Measurements from ENCODE around the gene SERPINB7. TPM values are rescaled to one million over a fixed set of nuclear protein-coding genes. Genes with fewer than 3 reads are reported as not detected.
"Not testable (repeated sequence)": the region's sequence is repeated elsewhere in the genome, so short reads cannot be mapped to it uniquely, and the experiment has no call there.

SERPINB7 gene, protein sequence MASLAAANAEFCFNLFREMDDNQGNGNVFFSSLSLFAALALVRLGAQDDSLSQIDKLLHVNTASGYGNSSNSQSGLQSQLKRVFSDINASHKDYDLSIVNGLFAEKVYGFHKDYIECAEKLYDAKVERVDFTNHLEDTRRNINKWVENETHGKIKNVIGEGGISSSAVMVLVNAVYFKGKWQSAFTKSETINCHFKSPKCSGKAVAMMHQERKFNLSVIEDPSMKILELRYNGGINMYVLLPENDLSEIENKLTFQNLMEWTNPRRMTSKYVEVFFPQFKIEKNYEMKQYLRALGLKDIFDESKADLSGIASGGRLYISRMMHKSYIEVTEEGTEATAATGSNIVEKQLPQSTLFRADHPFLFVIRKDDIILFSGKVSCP
- polyA plus RNA-seq: 1 to 10 TPM in 1 of 3 donors, under 1 TPM in 1, not detected in 1; 0.36 to 2.5 TPM

DNA sequence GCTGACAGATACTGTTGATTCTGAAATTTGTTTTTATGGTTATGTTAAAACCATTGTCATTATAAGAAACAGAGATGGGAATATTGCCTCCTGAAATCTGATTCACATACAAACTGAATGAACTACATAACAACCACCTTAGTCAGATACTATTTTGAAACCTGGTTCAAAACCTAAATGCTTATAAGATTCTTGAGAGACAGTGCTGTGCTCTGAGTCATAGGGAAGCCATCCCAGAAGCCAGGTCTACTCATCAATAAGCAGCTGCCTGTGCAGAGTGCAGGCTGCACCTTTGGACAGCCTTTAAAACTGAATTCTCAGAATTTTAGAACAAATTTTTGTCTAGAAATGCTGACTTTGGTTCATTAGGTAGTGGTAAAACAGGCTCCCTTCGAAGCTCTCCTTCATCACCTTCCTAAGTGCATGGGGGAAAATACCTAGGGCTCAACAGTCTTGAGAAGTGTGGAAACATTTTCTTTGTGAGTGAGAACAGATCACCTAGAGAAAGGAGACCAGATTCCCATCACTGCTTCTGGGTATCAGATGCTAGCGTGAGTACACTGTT, at the start of gene SERPINB7:
TSS of gene SERPINB7 (plus strand) at position 253 of the 565 bp plus-strand sequence. CDS start 6,955 bp downstream, outside the sequence.
- 34 to 79% (median 66%) methylated on average over 2 of the region's 2 CpGs for WGBS, 3 donors

DNA sequence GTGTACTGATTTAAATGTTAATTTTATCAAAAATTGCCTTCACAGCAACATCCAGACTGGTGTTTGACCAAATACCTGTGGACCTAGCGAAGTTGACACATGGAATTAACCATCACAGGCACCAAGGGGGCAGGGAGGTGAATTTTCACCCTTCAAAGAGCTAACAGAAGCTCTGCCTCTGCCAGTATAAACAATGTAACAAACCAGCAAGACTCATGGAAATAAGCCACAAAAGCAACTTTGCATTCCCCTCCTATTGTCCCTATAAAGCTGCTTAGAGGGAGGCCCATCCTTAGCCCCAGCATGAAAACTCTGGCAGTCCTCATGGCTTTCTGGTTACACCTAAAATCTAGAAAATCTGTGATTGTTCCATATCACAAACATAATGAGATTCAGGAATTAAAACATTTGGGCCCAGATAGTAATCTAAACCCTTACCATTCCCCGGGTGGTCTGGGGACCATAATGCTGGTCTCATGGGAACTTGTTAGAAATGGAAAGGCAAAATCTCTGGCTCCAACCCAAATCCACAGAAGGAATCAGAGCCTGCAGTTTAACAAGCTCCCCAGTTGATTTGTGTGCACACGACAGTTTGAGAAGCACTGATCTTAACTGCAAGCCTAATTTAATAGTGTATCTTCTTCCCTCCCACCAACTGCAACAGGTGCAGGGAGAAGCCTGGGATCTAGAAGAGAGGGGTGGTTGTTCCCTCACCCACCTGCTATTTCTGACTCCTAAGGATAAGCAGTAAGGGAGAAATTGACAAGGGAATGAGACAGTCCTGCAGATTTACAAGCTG, 49.3 kb upstream of the SERPINB7 start:
- no peak overlapping the region for H3K27ac ChIP-seq (ENCODE audit: low read depth, low read length)
- WGBS, 3 donors: 7 to 36% (median 17%) methylated on average over 3 of the region's 3 CpGs

More for the DNA sequence above, at the start of gene SERPINB7:
- no peak within 1 kb of the TSS for H3K27ac ChIP-seq (ENCODE audit: low read depth, low read length)

DNA sequence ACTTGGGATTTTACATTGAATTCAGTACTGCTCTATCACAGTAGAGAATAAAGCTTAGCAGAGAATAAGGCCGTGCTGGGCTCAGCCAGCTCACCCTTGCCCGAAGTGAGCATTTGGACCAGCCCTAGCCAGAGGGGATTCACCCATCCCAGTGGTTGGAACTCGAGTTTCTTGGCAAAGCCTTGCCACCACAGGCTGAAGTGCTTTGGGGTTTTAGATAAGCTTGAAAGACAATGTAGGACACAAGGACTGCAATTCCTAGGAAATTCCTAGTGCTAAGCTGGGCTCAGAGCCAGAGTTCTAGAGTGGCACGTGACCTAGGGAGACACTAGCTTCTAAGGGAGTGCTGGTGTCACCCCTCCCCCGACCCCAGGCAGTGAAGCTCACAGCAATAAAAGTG, 44.4 kb upstream of the SERPINB7 start:
- no peak overlapping the region for H3K27ac ChIP-seq (ENCODE audit: low read depth, low read length)
- 68 to 81% (median 71%) methylated on average over 5 of the region's 5 CpGs for WGBS, 3 donors

DNA sequence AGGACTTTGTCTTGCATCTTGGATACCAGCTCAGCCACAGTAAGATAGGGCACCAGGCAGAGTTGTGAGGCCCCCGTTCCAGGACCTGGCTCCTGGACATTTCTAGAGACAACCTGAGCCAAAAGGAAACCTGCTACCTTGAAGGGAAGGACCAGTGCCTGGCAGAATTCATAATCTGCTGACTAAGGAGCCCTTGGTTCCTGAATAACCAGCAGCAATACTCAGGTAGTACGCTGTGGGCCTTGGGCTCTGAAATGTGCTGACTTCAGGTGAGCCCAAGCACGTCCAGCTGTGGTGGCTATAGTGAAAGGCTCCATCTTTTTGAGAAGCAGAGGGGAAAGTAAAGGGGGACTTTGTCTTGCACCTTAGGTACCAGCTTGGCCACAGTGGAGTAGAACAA, 44.0 kb upstream of the SERPINB7 start:
- WGBS, 3 donors: 71 to 93% (median 90%) methylated on average over 3 of the region's 3 CpGs

DNA sequence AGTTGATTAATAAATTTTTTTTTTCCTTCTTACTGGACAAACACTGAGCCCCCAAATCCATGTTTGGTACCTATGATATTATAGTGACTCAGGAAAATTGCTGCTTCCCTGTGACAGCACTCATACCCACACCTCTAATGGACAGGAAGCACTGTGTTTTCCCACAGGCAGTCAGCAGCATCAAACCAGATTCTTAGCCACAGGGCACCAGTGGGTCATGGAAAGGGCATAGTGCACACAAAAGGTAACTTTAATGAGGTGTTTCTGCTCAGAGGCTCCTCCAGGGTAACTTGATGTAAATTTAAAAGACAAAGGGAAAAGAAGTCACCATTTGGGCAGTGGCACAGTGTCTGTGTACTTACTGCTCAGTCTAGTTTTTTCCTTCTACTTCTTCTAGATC, 38.3 kb upstream of the SERPINB7 start:
- no peak overlapping the region for H3K27ac ChIP-seq (ENCODE audit: low read depth, low read length)

More for the DNA sequence above, 44.0 kb upstream of the SERPINB7 start:
- no peak overlapping the region for H3K27ac ChIP-seq (ENCODE audit: low read depth, low read length)

DNA sequence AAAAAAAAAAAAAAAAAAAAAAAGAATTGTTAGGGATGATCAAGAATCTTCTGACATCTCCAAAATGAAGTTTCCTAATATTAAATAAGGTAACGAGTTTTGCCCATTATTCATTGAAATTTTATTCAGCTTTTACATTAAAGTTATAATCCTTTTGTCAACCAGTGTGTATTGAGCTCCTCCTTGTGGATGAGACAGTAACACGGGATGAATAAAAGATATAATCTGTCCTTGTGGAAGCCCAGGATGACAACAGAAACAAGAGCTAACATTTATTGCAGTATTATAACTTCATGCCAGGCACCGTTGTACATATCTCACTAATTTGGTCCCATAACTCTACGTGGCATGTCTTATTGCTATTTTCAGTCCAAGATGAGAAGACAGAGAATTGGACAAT, 33.4 kb upstream of the SERPINB7 start:
- no peak overlapping the region for H3K27ac ChIP-seq (ENCODE audit: low read depth, low read length)
- 50 to 58% (median 54%) methylated on average over 4 of the region's 4 CpGs for WGBS, 3 donors

DNA sequence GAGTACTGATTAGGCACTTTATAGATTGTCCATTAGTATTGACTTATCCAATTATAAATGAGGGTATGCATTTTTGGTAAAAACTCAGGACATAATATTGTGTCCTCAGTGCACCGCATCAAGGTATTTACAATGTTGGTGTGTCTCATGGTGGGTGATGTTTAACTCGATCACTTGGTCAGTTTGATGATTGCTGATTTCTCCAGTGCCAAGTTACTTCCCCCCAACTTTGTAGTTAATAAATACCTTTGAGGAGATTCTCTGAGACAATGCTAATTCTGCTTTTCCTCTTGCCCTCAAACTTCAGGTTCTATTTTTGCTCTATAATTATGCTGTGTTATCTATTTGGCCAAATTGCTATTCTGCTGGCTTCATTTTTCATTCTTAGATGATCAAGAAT, 28.2 kb upstream of the SERPINB7 start:
- no peak overlapping the region for H3K27ac ChIP-seq (ENCODE audit: low read depth, low read length)
- WGBS, 3 donors: 68 to 95% (median 85%) methylated on average over 2 of the region's 2 CpGs

DNA sequence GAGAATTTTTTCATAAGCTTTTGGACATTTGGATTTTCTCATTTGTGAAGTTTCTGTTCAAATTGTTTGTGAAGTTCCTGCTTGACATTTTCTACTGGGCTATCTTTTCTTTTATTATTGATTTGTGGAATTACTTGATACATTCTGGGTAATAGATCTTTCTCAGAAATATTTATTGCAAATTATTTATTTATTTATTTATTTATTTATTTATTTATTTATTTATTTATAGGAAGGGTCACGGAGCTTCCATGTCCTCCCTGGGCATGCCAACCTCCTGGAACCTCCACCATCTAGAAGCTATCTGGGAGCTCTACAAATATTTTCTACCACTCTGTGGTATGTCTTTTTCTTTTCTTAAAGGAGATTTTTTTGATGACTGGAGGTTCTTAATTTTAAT, 25.7 kb upstream of the SERPINB7 start:
- 63 to 75% (median 72%) methylated on average over 1 of the region's 1 CpG for WGBS, 3 donors
- H3K27ac ChIP-seq (ENCODE audit: low read depth, low read length): no peak overlapping the region

DNA sequence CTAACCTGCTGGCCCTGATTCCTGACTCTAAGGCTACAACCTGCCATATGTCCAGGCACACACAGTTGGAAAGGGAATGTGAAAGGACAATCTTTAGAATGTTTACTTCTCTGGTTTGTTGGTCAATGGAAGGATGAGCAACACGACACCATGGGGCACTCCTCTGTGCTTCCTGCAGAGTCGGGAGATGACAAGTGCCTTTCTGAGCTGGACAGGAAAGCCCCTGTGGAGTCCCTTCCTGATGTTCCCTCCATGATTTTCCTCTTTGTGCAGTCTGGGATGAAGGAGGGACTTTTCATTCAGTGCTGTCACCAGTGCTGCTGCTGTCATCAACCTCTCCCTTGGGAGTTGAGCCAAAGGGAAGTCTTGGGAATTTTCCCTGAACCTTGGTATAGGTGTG, 22.6 kb upstream of the SERPINB7 start:
- 59 to 69% (median 66%) methylated on average over 2 of the region's 2 CpGs for WGBS, 3 donors
- no peak overlapping the region for H3K27ac ChIP-seq (ENCODE audit: low read depth, low read length)

DNA sequence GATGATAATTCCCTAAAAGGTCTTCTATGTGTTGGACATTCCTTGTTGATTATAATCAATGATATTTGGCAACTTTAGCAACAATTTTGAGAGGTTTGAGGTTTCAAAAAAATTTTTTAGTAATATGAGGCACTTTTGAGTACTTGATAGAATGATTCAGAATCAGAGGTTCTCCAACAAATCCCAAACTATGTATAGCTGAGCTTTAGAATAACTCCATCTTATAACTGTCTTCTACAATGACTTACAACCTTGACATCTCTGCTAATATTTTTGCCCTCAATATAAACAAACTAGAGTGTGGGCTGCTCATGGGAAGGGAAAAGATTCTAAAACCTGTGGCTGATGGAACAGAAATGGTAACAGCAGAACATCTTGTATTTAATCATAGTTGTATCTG, 21.5 kb upstream of the SERPINB7 start:
- H3K27ac ChIP-seq (ENCODE audit: low read depth, low read length): no peak overlapping the region

DNA sequence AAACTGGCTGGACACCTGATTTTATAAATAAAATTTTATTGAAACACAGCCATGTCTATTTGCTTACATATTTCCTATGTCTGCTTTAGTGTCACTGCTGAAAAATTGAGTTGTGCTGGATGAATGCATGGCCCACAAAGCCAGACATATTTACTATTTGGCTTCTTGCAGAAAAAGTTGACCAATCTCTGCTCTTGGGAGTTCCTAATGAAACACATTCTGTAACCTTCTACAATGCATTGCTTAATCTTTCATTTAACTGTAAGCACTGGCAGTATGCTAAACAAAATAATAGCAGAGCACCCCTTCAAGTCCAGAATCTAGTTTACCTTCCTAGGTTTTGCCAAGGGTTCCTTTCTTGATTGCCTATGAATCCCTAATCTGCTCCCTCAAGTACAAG, 17.7 kb upstream of the SERPINB7 start:
- no peak overlapping the region for H3K27ac ChIP-seq (ENCODE audit: low read depth, low read length)

DNA sequence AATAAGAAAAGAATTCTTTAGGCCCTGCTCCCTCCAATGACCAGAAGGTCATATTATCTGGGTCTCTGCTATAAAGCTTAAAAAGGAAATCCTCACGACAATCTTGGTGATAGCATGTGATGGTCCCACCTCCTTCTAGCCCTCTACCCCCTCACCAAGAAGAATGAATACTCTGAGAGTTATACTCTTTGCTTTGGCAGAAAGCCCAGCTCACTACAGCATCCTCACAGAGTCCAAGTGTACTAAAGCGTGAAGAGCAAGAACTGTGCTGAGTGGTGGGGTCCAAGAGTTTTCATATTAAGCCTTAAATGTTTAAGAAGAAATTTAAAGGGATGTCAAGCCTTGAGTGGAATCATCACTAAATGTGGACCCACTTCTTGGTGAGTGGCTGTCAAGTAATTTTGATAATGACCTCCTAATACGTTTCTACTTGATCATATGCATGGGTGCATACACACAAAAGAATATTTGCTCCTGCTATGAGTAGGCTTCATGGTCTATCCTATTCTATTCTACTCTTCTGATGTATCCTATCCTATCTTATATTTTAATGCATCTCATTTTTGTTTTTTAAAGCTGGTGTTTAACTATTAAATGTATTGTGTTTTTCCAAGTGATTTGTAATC, 16.5 kb upstream of the SERPINB7 start:
- 62 to 78% (median 74%) methylated on average over 3 of the region's 3 CpGs for WGBS, 3 donors
- H3K27ac ChIP-seq (ENCODE audit: low read depth, low read length): no peak overlapping the region

DNA sequence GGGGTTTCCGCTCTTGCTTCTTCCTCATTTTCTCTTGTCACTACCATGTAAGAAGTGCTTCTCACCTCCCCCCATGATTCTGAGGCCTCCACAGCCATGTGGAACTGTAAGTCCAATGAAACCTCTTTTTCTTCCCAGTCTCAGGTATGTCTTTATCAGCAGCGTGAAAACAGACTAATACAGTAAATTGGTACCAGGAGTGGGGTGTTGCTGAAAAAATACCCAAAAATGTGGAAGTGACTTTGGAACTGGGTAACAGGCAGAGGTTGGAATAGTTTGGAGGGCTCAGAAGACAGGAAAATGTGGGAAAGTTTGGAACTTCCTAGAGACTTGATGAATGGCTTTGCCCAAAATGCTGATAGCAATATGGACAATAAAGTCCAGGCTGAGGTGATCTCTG, 15.4 kb upstream of the SERPINB7 start:
- WGBS, 3 donors: 95 to 100% (median 97%) methylated on average over 2 of the region's 2 CpGs
- not testable (repeated sequence) for H3K27ac ChIP-seq (ENCODE audit: low read depth, low read length)

DNA sequence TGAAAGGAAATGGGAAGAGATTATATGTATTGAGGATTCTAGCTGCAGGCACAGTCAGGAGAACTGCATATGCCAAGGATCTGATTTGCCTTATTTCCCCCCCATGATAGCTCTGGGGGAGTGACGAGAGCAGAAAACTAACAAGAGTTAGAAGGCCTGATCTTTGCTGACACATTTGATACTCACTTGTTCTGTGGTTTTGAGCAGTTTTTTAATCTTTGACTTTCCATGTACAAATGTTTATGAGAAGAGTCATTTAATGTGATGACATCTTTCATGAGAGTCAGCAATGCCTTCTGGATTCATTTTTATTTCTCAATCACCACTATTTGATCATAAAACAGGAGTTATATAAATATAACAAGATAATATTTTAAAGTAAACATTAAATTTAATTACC, 12.7 kb upstream of the SERPINB7 start:
- H3K27ac ChIP-seq (ENCODE audit: low read depth, low read length): no peak overlapping the region
- WGBS, 3 donors: 73 to 87% (median 84%) methylated on average over 1 of the region's 1 CpG

DNA sequence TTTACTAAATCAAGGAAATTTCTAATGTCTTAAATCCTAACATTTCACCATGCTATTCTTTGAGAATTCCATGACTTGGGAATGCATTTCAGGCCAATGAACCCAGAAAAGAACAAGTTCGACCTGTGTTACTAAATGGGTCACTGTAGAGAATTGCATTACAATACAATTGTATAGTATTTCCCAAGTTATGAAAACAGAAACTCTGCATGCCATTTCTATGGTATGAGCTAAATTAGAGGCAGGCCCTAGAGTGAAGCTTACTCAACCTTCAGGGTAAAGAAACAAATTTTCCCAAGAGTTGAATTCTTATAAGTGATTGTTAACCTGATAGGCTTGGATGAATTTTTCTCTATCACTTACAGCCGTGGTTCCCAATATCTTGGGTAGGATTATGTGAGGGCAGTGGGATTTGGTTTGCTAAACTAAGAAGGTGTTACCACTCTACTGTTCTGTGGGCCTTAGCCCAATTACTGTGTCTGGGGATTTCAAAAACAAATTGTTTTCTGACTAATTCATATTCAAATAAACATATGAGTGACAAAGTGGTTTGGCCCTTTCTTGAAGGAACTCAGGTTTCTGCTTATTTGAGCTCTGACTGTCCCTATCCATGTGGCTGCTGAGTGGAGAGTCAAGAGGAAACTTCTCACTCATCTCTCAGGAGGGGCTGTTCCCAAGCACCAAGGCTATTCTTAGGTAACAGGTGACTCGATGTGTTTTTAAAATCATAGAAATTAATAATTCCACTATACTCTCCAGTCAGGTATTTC, 11.2 kb upstream of the SERPINB7 start:
- no peak overlapping the region for H3K27ac ChIP-seq (ENCODE audit: low read depth, low read length)
- WGBS, 3 donors: 67 to 86% (median 75%) methylated on average over 3 of the region's 3 CpGs

DNA sequence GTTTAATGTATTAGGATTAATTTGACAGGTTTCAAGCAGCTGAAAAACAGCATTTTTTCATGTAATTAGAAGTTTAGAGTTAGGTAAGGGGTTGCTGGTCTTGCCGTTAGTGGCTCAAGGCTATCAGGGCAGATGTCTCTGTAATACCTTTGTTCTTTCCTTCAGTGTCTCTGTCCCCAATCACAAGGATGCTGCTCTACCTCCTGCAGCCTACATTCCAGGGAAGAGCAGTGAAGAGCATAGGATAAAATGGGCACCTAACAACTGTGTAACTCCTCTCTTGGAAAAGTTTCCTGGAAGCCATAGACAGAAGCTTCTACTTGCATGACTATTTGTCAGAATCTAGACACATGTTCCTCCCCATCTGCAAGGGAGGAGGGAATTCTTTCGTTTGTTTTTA, 9.4 kb upstream of the SERPINB7 start:
- no peak overlapping the region for H3K27ac ChIP-seq (ENCODE audit: low read depth, low read length)
- 52 to 79% (median 74%) methylated on average over 2 of the region's 2 CpGs for WGBS, 3 donors

DNA sequence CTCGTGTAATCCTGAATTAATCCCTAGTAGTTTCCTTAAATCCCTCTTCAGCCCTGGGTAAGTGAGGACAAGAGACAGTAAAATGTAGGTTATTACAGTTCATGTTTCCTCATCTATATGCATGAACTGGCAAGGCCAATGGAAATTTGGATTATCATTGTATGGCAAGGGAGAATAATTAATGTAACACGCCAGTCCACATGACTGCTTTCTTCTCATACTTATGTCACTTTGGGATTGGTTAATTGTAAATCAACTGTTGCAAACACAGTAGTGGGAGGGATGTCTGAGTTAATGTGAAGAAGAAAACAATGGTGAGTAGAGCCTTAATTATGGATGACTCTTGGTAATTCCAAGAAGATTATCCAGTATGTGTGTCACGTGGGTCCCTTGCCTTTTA, 1.7 kb upstream of the SERPINB7 start:
- no peak overlapping the region for H3K27ac ChIP-seq (ENCODE audit: low read depth, low read length)
- WGBS, 3 donors: 56 to 77% (median 64%) methylated on average over 3 of the region's 3 CpGs

DNA sequence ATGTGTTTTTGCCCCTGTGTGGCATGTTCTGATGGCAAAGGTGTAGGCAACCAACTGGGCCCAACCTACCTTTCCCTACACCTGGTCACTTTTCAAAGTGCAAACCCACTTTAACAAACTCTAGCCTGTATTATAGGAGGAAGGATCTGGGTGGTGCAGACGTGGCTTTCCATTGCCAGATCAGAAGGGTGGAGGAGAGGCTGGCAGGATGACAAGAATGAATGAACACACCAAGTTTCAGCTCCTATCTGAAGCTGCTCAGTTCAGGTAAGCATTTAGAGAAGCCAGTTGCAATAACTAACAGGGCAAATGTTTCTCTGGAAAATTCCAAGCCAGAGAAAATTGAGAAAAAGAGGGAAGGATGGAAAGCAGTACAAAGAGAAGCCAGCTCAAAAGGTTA, 707 bp upstream of the SERPINB7 start:
- H3K27ac ChIP-seq (ENCODE audit: low read depth, low read length): no peak overlapping the region
- 41 to 44% (median 42%) methylated on average over 1 of the region's 1 CpG for WGBS, 3 donors

Measured in adipose tissue (tissue), 3 donors.